Esophagus (tissue), 2 donors: ENCODE results near the gene HS2ST1. TPM values are rescaled to one million over a fixed set of nuclear protein-coding genes. Genes with fewer than 3 reads are reported as not detected.
"Not testable (repeated sequence)": the region's sequence is repeated elsewhere in the genome, so short reads cannot be mapped to it uniquely, and the experiment has no call there.

Source experiments
- H3K27ac ChIP-seq, 2 donors: one replicate each; pipeline ENCODE4 v1.5.1; 2013; ENCODE audit warnings: low read depth in 2 of 2, mild to moderate bottlenecking in 2 of 2, inconsistent platforms in 1 of 2, low read length in 1 of 2, moderate library complexity in 1 of 2
- H3K27me3 ChIP-seq, 2 donors: one replicate each; pipeline ENCODE4 v1.6.1; 2013; ENCODE audit warnings: low read length in 2 of 2, control low read depth in 1 of 2, mild to moderate bottlenecking in 1 of 2; ENCODE audit not compliant: insufficient read depth in 2 of 2, control insufficient read depth in 1 of 2
- H3K36me3 ChIP-seq, 2 donors: one replicate each; pipeline ENCODE4 v1.6.1; 2013; ENCODE audit warnings: low read length in 1 of 2; ENCODE audit not compliant: control insufficient read depth in 2 of 2, insufficient read depth in 2 of 2
- H3K4me1 ChIP-seq, 2 donors: one replicate each; pipeline ENCODE4 v1.6.1; 2013; ENCODE audit warnings: low read length in 1 of 2; ENCODE audit not compliant: control insufficient read depth in 2 of 2, insufficient read depth in 2 of 2
- H3K4me3 ChIP-seq, 2 donors: one replicate each; pipeline ENCODE4 v1.5.1; 2013; ENCODE audit warnings: low read length in 2 of 2, mild to moderate bottlenecking in 2 of 2, low read depth in 1 of 2, moderate library complexity in 1 of 2
- H3K9me3 ChIP-seq, 2 donors: one replicate each; pipeline ENCODE4 v1.6.1; 2013; ENCODE audit warnings: mild to moderate bottlenecking in 2 of 2, low read depth in 1 of 2, low read length in 1 of 2, moderate library complexity in 1 of 2; ENCODE audit not compliant: control insufficient read depth in 2 of 2, insufficient read depth in 1 of 2
- WGBS, 2 donors: extraction: QIAGEN DNeasy Blood & Tissue Kit; methylation state at CpG; one replicate each; pipeline ENCODE4 v1.1.7; 2013; 5-methylcytosine and 5-hydroxymethylcytosine counted together
- polyA plus RNA-seq, 2 donors: library from polyadenylated mRNA; stranded (reverse); fragments of 200-250 nt; gene quantifications; one replicate each; pipeline ENCODE4 v1.2.3, GENCODE V29; 2013
- donor health status: healthy with polysubstance abuse.
- donor health status: Bipolar disorder and iron deficiency.

The HS2ST1 gene
- polyA plus RNA-seq, 2 donors = 2.7 to 3.8 TPM

DNA sequence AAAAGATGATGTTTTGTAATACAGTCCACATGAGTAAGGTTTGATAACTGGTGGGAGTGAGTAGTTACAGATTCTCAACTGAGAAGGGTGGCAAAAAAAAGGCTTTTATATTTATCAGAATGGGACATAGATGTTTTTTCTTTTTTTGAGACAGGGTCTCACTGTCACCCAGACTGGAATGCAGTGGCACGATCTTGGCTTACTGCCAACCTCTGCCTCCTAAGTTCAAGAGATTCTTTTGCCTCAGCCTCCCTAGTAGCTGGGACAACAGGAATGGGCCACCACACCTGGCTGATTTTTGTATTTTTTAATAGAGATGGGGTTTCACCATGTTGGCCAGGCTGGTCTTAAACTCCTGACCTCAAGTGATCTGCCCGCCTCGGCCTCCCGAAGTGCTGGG is 113.1 kb downstream of the HS2ST1 start:
- not testable (repeated sequence) for H3K27me3 ChIP-seq, H3K36me3 ChIP-seq, H3K27ac ChIP-seq, H3K4me1 ChIP-seq, H3K4me3 ChIP-seq, H3K9me3 ChIP-seq
- WGBS, 2 donors = 77 to 81% methylated on average over 4 of the region's 4 CpGs

DNA sequence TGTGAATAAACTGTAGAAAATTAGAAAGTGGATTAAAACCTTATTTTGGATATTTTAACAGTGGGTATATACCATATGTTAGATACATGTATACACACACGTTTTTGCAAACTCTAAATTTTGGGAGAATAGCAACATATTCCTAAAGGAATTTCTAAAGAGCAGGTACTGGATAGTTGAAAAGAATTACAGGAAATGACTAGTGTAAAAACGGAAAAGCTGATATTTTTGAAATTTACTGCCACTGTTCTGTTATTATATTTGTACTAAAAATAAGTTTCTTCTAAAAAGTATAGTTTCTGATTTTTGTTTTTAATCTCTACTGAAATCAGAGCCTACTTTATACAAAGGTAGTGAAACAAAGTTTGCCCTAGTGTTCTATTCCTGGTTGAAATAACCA is 114.1 kb downstream of the HS2ST1 start:
- Histone ChIP-seq H3K4me3 (no peak overlapping the region), H3K36me3 (no peaks in the 10 kb centered on the region), H3K4me1 (no peaks in the 10 kb centered on the region), H3K27ac (no peak overlapping the region), H3K27me3 (no peaks in the 10 kb centered on the region), H3K9me3 (no peaks in the 10 kb centered on the region)
- WGBS, 2 donors = 78 to 82% methylated on average over 2 of the region's 2 CpGs

DNA sequence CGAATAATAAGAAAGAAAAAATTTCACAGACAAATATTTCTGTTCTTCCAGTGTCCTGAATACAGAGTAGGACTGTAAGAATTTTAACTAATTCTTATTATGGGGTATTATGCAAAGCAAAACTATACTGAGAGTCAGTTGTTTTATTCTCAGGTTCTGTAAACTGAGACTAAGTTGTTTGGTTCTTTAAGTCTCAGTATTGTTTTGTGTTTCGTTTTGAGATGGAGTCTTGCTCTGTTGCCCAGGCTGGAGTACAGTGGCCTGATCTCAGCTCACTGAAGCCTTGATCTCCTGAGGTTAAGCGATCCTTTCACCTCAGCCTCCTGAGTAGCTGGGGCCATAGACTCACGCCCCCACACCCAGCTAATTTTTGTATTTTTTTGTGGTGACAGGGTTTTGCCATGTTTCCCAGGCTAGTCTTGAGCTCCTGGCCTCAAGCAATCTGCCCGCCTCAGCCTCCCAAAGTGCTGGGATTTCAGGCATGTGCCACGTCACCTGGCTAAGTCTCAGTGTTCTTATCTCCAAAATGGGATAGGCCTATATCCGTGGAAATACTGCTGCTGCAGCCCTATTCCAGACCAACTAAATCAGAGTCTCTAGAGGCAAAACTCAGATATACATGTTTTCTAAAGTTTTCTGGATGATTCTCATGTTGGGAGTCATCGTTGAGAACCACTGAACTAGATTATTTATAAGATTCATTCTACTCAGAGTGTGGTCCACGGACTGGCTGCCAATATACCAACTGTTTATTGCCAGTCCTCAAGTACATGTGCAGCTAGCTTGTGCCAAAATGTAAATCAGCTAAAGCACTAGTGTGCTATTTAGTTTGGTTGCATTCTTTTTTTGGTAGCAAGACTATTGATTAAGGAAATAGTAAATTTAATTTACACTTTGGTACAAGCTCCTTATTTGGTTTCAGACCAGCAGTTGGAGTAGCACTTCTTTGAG is 116.6 kb downstream of the HS2ST1 start:
- Histone ChIP-seq H3K36me3 (no peaks in the 10 kb centered on the region), H3K4me3 (no peak overlapping the region), H3K27ac (no peak overlapping the region), H3K4me1 (no peaks in the 10 kb centered on the region), H3K9me3 (no peaks in the 10 kb centered on the region), H3K27me3 (no peaks in the 10 kb centered on the region)
- WGBS, 2 donors = 86 to 91% methylated on average over 9 of the region's 9 CpGs

DNA sequence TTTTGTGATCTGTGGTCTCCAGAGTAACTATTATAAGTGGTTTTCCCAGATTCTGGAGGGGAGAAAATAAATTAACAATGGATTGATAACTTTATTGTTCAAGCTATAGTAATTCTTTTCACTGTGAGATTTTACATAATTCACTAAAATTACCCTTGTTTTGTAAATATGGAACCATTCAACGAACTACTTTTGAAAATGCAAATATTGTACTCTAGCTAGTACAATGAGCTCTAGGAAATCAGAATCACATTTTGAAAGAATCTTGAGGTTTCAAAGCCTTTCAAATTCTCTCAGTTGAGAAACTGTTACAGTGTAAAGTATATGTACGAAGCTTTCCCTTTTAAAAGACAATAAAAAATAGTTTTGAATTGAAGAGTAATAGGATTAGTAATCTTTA is 119.9 kb downstream of the HS2ST1 start:
- Histone ChIP-seq H3K36me3 (no peaks in the 10 kb centered on the region), H3K9me3 (no peaks in the 10 kb centered on the region), H3K27me3 (no peaks in the 10 kb centered on the region), H3K4me1 (no peaks in the 10 kb centered on the region), H3K4me3 (no peak overlapping the region), H3K27ac (no peak overlapping the region)
- 87 to 89% methylated on average over 2 of the region's 2 CpGs for WGBS, 2 donors

DNA sequence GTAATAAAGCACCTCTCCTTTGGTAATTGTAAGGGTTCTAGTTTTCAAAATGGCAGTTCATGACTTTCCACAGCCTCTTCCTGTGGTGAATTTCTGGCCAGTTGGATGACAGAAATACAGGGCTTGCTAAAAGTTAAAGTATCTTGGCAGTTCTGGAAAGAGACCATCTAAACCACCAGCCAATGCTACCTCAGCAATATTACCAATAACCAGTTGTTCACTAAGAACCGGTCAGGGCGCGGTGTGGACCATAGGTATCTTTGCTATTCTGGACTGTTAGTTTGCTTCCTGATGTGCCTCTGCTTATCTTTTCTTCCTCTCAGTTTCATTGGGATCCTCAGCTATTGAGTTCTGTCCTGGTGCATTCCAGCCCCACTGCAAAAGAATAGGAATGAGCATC is 124.7 kb downstream of the HS2ST1 start:
- no peak overlapping the region for H3K4me3 ChIP-seq
- no peaks in the 10 kb centered on the region for H3K27me3 ChIP-seq
- H3K27ac ChIP-seq = no peak overlapping the region
- H3K9me3 ChIP-seq = no peaks in the 10 kb centered on the region
- no peaks in the 10 kb centered on the region for H3K4me1 ChIP-seq
- no peaks in the 10 kb centered on the region for H3K36me3 ChIP-seq
- WGBS, 2 donors = 96 to 98% methylated on average over 3 of the region's 3 CpGs

DNA sequence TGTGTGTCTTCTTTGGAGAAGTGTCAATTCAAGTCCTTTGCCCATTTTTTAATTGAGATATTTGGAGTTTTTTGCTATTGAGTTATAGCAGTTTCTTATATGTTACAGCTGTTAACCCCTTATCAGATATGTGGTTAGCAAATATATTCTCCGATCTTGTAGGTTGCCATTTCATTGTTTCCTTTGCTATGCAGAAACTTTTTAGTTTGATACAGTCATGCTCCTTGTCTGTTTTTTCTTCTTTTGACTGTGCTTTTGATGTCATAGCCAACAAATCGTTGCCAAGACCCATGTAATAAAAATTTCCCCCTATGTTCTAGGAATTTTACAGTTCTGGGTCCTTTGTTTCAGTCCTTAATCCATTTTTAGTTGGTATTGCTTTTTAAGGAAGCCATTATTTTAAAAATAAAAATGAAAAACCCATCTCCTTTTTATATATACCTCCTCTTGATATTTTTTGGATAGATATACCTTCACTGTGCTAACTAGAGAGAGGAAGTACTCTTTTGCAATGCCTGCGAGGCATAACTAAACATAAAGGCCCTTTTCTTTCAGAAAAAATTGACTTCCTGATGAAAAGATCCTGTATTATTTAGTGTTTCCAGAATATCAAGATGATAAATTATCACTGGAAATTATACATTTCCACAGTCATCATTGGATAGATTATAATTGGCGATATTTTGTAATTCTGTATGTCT is 127.8 kb downstream of the HS2ST1 start:
- no peaks in the 10 kb centered on the region for H3K9me3 ChIP-seq
- H3K27me3 ChIP-seq = no peaks in the 10 kb centered on the region
- no peak overlapping the region for H3K27ac ChIP-seq
- 54 to 72% methylated on average over 4 of the region's 4 CpGs for WGBS, 2 donors
- H3K36me3 ChIP-seq = no peaks in the 10 kb centered on the region
- H3K4me3 ChIP-seq = no peak overlapping the region
- no peaks in the 10 kb centered on the region for H3K4me1 ChIP-seq

DNA sequence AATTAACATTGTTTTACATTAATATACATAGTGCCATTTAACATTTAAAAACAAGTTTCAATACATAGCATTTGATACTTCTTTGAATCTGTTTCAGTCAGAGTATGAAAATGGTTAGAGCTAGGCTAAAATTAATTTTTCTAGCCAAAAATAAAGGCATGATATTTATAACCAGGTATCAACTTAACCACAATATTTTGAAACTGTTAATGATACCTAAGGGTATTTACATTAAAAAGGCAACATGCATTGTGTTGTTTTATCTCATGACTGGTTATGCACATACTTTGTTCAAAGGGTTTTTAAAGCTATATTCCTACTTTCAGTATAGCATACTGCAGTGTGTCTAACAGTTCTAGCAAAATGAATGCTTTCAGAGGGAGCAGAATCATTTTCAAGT is 130.0 kb downstream of the HS2ST1 start:
- no peaks in the 10 kb centered on the region for H3K27me3 ChIP-seq
- H3K27ac ChIP-seq = no peak overlapping the region
- H3K36me3 ChIP-seq = no peaks in the 10 kb centered on the region
- H3K9me3 ChIP-seq = no peaks in the 10 kb centered on the region
- H3K4me3 ChIP-seq = no peak overlapping the region
- no peaks in the 10 kb centered on the region for H3K4me1 ChIP-seq

DNA sequence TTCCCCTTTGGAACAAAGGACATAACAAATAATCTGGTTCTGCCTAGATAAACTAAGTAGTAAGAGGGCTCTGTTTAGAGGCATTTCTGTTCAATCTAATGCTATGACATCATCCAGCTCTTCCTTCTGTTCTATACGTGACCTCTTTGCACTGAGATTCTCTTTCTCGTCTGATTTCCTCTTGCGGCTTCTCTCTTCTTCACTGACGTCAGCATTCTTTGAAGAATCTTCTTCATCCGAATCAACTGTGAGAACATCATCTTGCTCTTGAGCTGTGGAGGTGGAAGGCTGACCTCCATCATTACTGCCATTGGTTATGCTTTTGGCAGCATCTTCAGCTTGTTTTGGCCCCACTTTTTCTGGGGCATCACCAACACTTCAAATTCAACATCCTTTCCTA is 130.4 kb downstream of the HS2ST1 start:
- Histone ChIP-seq H3K27ac (no peak overlapping the region), H3K27me3 (no peaks in the 10 kb centered on the region), H3K9me3 (no peaks in the 10 kb centered on the region), H3K4me1 (no peaks in the 10 kb centered on the region), H3K4me3 (no peak overlapping the region), H3K36me3 (no peaks in the 10 kb centered on the region)
- WGBS, 2 donors = 77 to 82% methylated on average over 5 of the region's 5 CpGs

DNA sequence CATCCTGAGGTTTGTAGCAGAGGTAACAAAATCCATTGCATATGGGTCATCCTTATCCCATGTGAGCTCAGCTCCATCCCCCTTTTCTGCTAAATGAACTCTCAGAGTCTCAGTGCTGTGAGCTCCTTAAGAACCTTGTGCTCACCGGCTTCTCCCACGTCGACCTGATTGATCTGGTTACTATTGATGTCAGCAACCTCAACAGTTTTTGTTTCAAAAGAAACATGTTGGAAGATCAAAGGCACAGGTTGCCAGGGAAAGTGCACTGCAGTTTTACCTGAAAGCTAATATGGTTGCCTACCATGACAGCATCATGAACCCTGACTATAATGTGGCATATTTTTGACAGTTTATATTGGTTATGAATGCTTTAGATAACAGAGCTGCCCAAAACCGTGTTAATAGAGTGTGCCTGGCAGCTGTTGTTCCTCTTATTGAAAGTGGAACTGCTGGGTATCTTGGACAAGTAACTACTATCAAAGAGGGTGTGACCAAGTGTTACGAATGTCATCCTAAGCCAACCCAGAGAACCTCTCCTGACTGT is 131.4 kb downstream of the HS2ST1 start:
- no peak overlapping the region for H3K27ac ChIP-seq
- H3K27me3 ChIP-seq = no peaks in the 10 kb centered on the region

More for the DNA sequence above, 131.4 kb downstream of the HS2ST1 start:
- Histone ChIP-seq H3K9me3 (no peaks in the 10 kb centered on the region), H3K4me1 (no peaks in the 10 kb centered on the region), H3K36me3 (no peaks in the 10 kb centered on the region), H3K4me3 (no peak overlapping the region)
- WGBS, 2 donors = 58 to 60% methylated on average over 5 of the region's 5 CpGs
